ENCODE results near the gene MYO5C. TPM values are rescaled to one million over a fixed set of nuclear protein-coding genes. Genes with fewer than 3 reads are reported as not detected.

The MYO5C gene
- total RNA-seq, 1 donor, result not detected

- no peak for TF ChIP-seq CTCF (IDR thresholded peaks at IDR 0.05; ENCODE audit: insufficient read depth, low read depth, low read length)
- DNase-seq (ENCODE audit: low read depth), result no peak
- H3K4me3 ChIP-seq (ENCODE audit: low read depth, low read length), result no peak overlapping the region
These were observed 102.3 kb downstream of the MYO5C start for GRCh38 chr15:52193321-52193720.

- H3K4me3 ChIP-seq (ENCODE audit: low read depth, low read length), result no peak within 1 kb of the TSS
- TF ChIP-seq CTCF (IDR thresholded peaks at IDR 0.05; ENCODE audit: insufficient read depth, low read depth, low read length), result no peak
- DNase-seq (ENCODE audit: low read depth), result no peak
These were observed 104.4 kb downstream of the MYO5C start, which contains the start of gene GNB5 for GRCh38 chr15:52191207-52191606. Gene GNB5 (minus strand): TSS chr15:52191392. CDS start chr15:52184676, 6,716 bp downstream.

- DNase-seq (ENCODE audit: low read depth), result peak; percentile 42
- no peak for TF ChIP-seq CTCF (IDR thresholded peaks at IDR 0.05; ENCODE audit: insufficient read depth, low read depth, low read length)
- no peak overlapping the region for H3K4me3 ChIP-seq (ENCODE audit: low read depth, low read length)
These were observed 108.7 kb downstream of the MYO5C start for GRCh38 chr15:52186651-52187486.

GRCh38 chr15:52185151-52185561, 110.4 kb downstream of the MYO5C start:
- H3K4me3 ChIP-seq (ENCODE audit: low read depth, low read length), result no peak overlapping the region
- no peak for DNase-seq (ENCODE audit: low read depth)
- no peak for TF ChIP-seq CTCF (IDR thresholded peaks at IDR 0.05; ENCODE audit: insufficient read depth, low read depth, low read length)

- DNase-seq (ENCODE audit: low read depth), result no peak
- no peak overlapping the region for H3K4me3 ChIP-seq (ENCODE audit: low read depth, low read length)
- no peak for TF ChIP-seq CTCF (IDR thresholded peaks at IDR 0.05; ENCODE audit: insufficient read depth, low read depth, low read length)
These were observed 110.9 kb downstream of the MYO5C start for GRCh38 chr15:52184721-52185120.

- peak; percentile 76 for TF ChIP-seq CTCF (IDR thresholded peaks at IDR 0.05; ENCODE audit: insufficient read depth, low read depth, low read length)
- DNase-seq (ENCODE audit: low read depth), result peak; percentile 40
These were observed 111.9 kb downstream of the MYO5C start for GRCh38 chr15:52183562-52184173.

More at GRCh38 chr15:52183562-52184173, 111.9 kb downstream of the MYO5C start:
- no peak overlapping the region for H3K4me3 ChIP-seq (ENCODE audit: low read depth, low read length)
